ENCODE results near the gene BCL11B. TPM values are rescaled to one million over a fixed set of nuclear protein-coding genes. Genes with fewer than 3 reads are reported as not detected.

The BCL11B gene
- total and polyA plus RNA-seq, 10 of the 15 experiments (the other 5 are each of a cell fraction or from before 2014, with no cell fraction given), result 0.38 to 5.5 (median 1.3) TPM

GRCh38 chr14:99289394-99290189 lies 17.6 kb upstream of the BCL11B start (continued):
- TF ChIP-seq ZBTB11 (CRISPR knock-in tag; IDR thresholded peaks at IDR 0.05) (no peak), IRF3 (IDR thresholded peaks at IDR 0.05) (no peak), HDGF (IDR thresholded peaks at IDR 0.05) (no peak), MLLT1 (IDR thresholded peaks at IDR 0.05) (no peak), JUND (IDR thresholded peaks at IDR 0.05; ENCODE audit: low read depth, low read length) (no peak), POLR2AphosphoS5 (IDR thresholded peaks at IDR 0.05; ENCODE audit: low read length) (no peak), TCF7 (IDR thresholded peaks at IDR 0.05; ENCODE audit: borderline replicate concordance) (no peak)
- TF ChIP-seq, protein P1, sequence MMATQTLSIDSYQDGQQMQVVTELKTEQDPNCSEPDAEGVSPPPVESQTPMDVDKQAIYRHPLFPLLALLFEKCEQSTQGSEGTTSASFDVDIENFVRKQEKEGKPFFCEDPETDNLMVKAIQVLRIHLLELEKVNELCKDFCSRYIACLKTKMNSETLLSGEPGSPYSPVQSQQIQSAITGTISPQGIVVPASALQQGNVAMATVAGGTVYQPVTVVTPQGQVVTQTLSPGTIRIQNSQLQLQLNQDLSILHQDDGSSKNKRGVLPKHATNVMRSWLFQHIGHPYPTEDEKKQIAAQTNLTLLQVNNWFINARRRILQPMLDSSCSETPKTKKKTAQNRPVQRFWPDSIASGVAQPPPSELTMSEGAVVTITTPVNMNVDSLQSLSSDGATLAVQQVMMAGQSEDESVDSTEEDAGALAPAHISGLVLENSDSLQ (IDR thresholded peaks at IDR 0.05), result no peak
